GM12872 (cell line): Measurements from ENCODE around the gene PELI3.

Experiments used
- CTCF ChIP-seq: IDR thresholded peaks from 3 replicates; pipeline ENCODE4 v1.5.1; 2011; ENCODE audit warnings: low read depth, mild to moderate bottlenecking, low read length, moderate library complexity; ENCODE audit not compliant: insufficient read depth

PELI3 gene

GRCh38 chr11:66510271-66510989 lies 43.7 kb downstream of the PELI3 start, which contains the start of gene BBS1:
Gene BBS1, plus strand, starts transcription at chr11:66510635. Its CDS starts 25 bp downstream, at chr11:66510660.
- no peak for TF ChIP-seq CTCF

- no peak for TF ChIP-seq CTCF
Measured at GRCh38 chr11:66510990-66511339, 44.3 kb downstream of the PELI3 start.

- no peak for TF ChIP-seq CTCF
Measured at GRCh38 chr11:66523611-66524010, 56.9 kb downstream of the PELI3 start.

- TF ChIP-seq CTCF: no peak
Measured at GRCh38 chr11:66524304-66525040, 57.8 kb downstream of the PELI3 start.
